ENCODE results near the gene CCDC57.

The CCDC57 gene

GRCh38 chr17:82060001-82060380 lies 152.7 kb downstream of the CCDC57 start:
- Histone ChIP-seq H3K4me3 (ENCODE audit: low read depth in 1 of 5, low read length in 5 of 5) (no peak overlapping the region), H3K36me3 (ENCODE audit: control insufficient read depth in 5 of 5, insufficient read depth in 5 of 5, low read length in 5 of 5) (peaks cover 0 to 89% (median 85%) of the 10 kb centered on the region in 5 donors), H3K27me3 (ENCODE audit: control insufficient read depth in 5 of 5, insufficient read depth in 4 of 5, low read length in 5 of 5) (no peaks in the 10 kb centered on the region)

GRCh38 chr17:82059272-82060000 lies 153.2 kb downstream of the CCDC57 start:
- H3K9me3 ChIP-seq (ENCODE audit: control insufficient read depth in 5 of 5, low read length in 5 of 5): no peaks in the 10 kb centered on the region
- H3K4me1 ChIP-seq (ENCODE audit: control insufficient read depth in 5 of 5, insufficient read depth in 5 of 5, low read length in 5 of 5): peaks cover 0 to 15% (median 12%) of the 10 kb centered on the region in 5 donors
- H3K36me3 ChIP-seq (ENCODE audit: control insufficient read depth in 5 of 5, insufficient read depth in 5 of 5, low read length in 5 of 5): peaks cover 0 to 95% (median 91%) of the 10 kb centered on the region in 5 donors
- no peaks in the 10 kb centered on the region for H3K27me3 ChIP-seq (ENCODE audit: control insufficient read depth in 5 of 5, insufficient read depth in 4 of 5, low read length in 5 of 5)
- H3K9ac ChIP-seq (ENCODE audit: low read length in 5 of 5): no peak overlapping the region
- no peak overlapping the region for H3K4me3 ChIP-seq (ENCODE audit: low read depth in 1 of 5, low read length in 5 of 5)
- no peak overlapping the region for H3K27ac ChIP-seq (ENCODE audit: low read depth, low read length)

More at GRCh38 chr17:82060001-82060380, 152.7 kb downstream of the CCDC57 start:
- Histone ChIP-seq H3K4me1 (ENCODE audit: control insufficient read depth in 5 of 5, insufficient read depth in 5 of 5, low read length in 5 of 5) (peaks cover 0 to 21% (median 18%) of the 10 kb centered on the region in 5 donors), H3K9me3 (ENCODE audit: control insufficient read depth in 5 of 5, low read length in 5 of 5) (no peaks in the 10 kb centered on the region), H3K9ac (ENCODE audit: low read length in 5 of 5) (no peak overlapping the region), H3K27ac (ENCODE audit: low read depth, low read length) (no peak overlapping the region)

- peaks cover 0 to 98% (median 96%) of the 10 kb centered on the region in 5 donors for H3K36me3 ChIP-seq (ENCODE audit: control insufficient read depth in 5 of 5, insufficient read depth in 5 of 5, low read length in 5 of 5)
- H3K9me3 ChIP-seq (ENCODE audit: control insufficient read depth in 5 of 5, low read length in 5 of 5): no peaks in the 10 kb centered on the region
- no peaks in the 10 kb centered on the region for H3K27me3 ChIP-seq (ENCODE audit: control insufficient read depth in 5 of 5, insufficient read depth in 4 of 5, low read length in 5 of 5)
- H3K27ac ChIP-seq (ENCODE audit: low read depth, low read length): no peak overlapping the region
- H3K4me1 ChIP-seq (ENCODE audit: control insufficient read depth in 5 of 5, insufficient read depth in 5 of 5, low read length in 5 of 5): peaks cover 0 to 13% (median 7%) of the 10 kb centered on the region in 5 donors
- H3K4me3 ChIP-seq (ENCODE audit: low read depth in 1 of 5, low read length in 5 of 5): no peak overlapping the region
- no peak overlapping the region for H3K9ac ChIP-seq (ENCODE audit: low read length in 5 of 5)
Measured at GRCh38 chr17:82058855-82059249, 153.8 kb downstream of the CCDC57 start.

- no peaks in the 10 kb centered on the region for H3K9me3 ChIP-seq (ENCODE audit: control insufficient read depth in 5 of 5, low read length in 5 of 5)
- peaks cover 0 to 95% (median 95%) of the 10 kb centered on the region in 5 donors for H3K36me3 ChIP-seq (ENCODE audit: control insufficient read depth in 5 of 5, insufficient read depth in 5 of 5, low read length in 5 of 5)
- no peaks in the 10 kb centered on the region for H3K27me3 ChIP-seq (ENCODE audit: control insufficient read depth in 5 of 5, insufficient read depth in 4 of 5, low read length in 5 of 5)
- H3K9ac ChIP-seq (ENCODE audit: low read length in 5 of 5): no peak overlapping the region
- no peak overlapping the region for H3K27ac ChIP-seq (ENCODE audit: low read depth, low read length)
- H3K4me1 ChIP-seq (ENCODE audit: control insufficient read depth in 5 of 5, insufficient read depth in 5 of 5, low read length in 5 of 5): peaks cover 0 to 13% (median 7%) of the 10 kb centered on the region in 5 donors
- H3K4me3 ChIP-seq (ENCODE audit: low read depth in 1 of 5, low read length in 5 of 5): no peak overlapping the region
Measured at GRCh38 chr17:82058230-82058854, 154.3 kb downstream of the CCDC57 start.

- peaks cover 0 to 82% (median 81%) of the 10 kb centered on the region in 5 donors for H3K36me3 ChIP-seq (ENCODE audit: control insufficient read depth in 5 of 5, insufficient read depth in 5 of 5, low read length in 5 of 5)
- peaks cover 3 to 25% (median 19%) of the 10 kb centered on the region in 5 donors for H3K4me1 ChIP-seq (ENCODE audit: control insufficient read depth in 5 of 5, insufficient read depth in 5 of 5, low read length in 5 of 5)
- H3K9me3 ChIP-seq (ENCODE audit: control insufficient read depth in 5 of 5, low read length in 5 of 5): no peaks in the 10 kb centered on the region
- H3K27me3 ChIP-seq (ENCODE audit: control insufficient read depth in 5 of 5, insufficient read depth in 4 of 5, low read length in 5 of 5): no peaks in the 10 kb centered on the region
- H3K27ac ChIP-seq (ENCODE audit: low read depth, low read length): no peak overlapping the region
- H3K4me3 ChIP-seq (ENCODE audit: low read depth in 1 of 5, low read length in 5 of 5): no peak overlapping the region
- H3K9ac ChIP-seq (ENCODE audit: low read length in 5 of 5): no peak overlapping the region
Measured at GRCh38 chr17:82056729-82057621, 155.7 kb downstream of the CCDC57 start.

- H3K9ac ChIP-seq (ENCODE audit: low read length in 5 of 5): no peak overlapping the region
- peaks cover 0 to 76% (median 74%) of the 10 kb centered on the region in 5 donors for H3K36me3 ChIP-seq (ENCODE audit: control insufficient read depth in 5 of 5, insufficient read depth in 5 of 5, low read length in 5 of 5)
- no peak overlapping the region for H3K27ac ChIP-seq (ENCODE audit: low read depth, low read length)
- H3K9me3 ChIP-seq (ENCODE audit: control insufficient read depth in 5 of 5, low read length in 5 of 5): no peaks in the 10 kb centered on the region
- H3K4me3 ChIP-seq (ENCODE audit: low read depth in 1 of 5, low read length in 5 of 5): no peak overlapping the region
- H3K4me1 ChIP-seq (ENCODE audit: control insufficient read depth in 5 of 5, insufficient read depth in 5 of 5, low read length in 5 of 5): peaks cover 3 to 25% (median 20%) of the 10 kb centered on the region in 5 donors
- no peaks in the 10 kb centered on the region for H3K27me3 ChIP-seq (ENCODE audit: control insufficient read depth in 5 of 5, insufficient read depth in 4 of 5, low read length in 5 of 5)
Measured at GRCh38 chr17:82055965-82056728, 156.5 kb downstream of the CCDC57 start.

- Histone ChIP-seq H3K9ac (ENCODE audit: low read length in 5 of 5) (no peak overlapping the region), H3K27me3 (ENCODE audit: control insufficient read depth in 5 of 5, insufficient read depth in 4 of 5, low read length in 5 of 5) (no peaks in the 10 kb centered on the region), H3K4me3 (ENCODE audit: low read depth in 1 of 5, low read length in 5 of 5) (no peak overlapping the region), H3K27ac (ENCODE audit: low read depth, low read length) (no peak overlapping the region), H3K4me1 (ENCODE audit: control insufficient read depth in 5 of 5, insufficient read depth in 5 of 5, low read length in 5 of 5) (peaks cover 3 to 33% (median 28%) of the 10 kb centered on the region in 5 donors), H3K36me3 (ENCODE audit: control insufficient read depth in 5 of 5, insufficient read depth in 5 of 5, low read length in 5 of 5) (peaks cover 0 to 68% (median 66%) of the 10 kb centered on the region in 5 donors), H3K9me3 (ENCODE audit: control insufficient read depth in 5 of 5, low read length in 5 of 5) (no peaks in the 10 kb centered on the region)
Measured at GRCh38 chr17:82055023-82055964, 157.3 kb downstream of the CCDC57 start.

- Histone ChIP-seq H3K27ac (ENCODE audit: low read depth, low read length) (no peak overlapping the region), H3K9me3 (ENCODE audit: control insufficient read depth in 5 of 5, low read length in 5 of 5) (no peaks in the 10 kb centered on the region), H3K4me3 (ENCODE audit: low read depth in 1 of 5, low read length in 5 of 5) (no peak overlapping the region), H3K36me3 (ENCODE audit: control insufficient read depth in 5 of 5, insufficient read depth in 5 of 5, low read length in 5 of 5) (peaks cover 0 to 67% (median 61%) of the 10 kb centered on the region in 5 donors), H3K9ac (ENCODE audit: low read length in 5 of 5) (no peak overlapping the region), H3K4me1 (ENCODE audit: control insufficient read depth in 5 of 5, insufficient read depth in 5 of 5, low read length in 5 of 5) (peaks cover 3 to 39% (median 33%) of the 10 kb centered on the region in 5 donors), H3K27me3 (ENCODE audit: control insufficient read depth in 5 of 5, insufficient read depth in 4 of 5, low read length in 5 of 5) (no peaks in the 10 kb centered on the region)
Measured at GRCh38 chr17:82054351-82055022, 158.2 kb downstream of the CCDC57 start.

Measured in subcutaneous abdominal adipose tissue (tissue), 5 donors.